ENCODE results near the gene GALNTL6. TPM values are rescaled to one million over a fixed set of nuclear protein-coding genes. Genes with fewer than 3 reads are reported as not detected.

Gene GALNTL6
- total and polyA plus RNA-seq, 2 of the 4 experiments (the other 2 are of a cell fraction) = under 0.01 TPM; not detected in 1

- no peak overlapping the region for H3K18ac ChIP-seq (ENCODE audit: low read depth, low read length)
- peaks cover 2% of the 10 kb centered on the region; the same call in 1 of the 2 replicates for H3K9me3 ChIP-seq (ENCODE audit: control insufficient read depth, insufficient read depth, low read length)
- ChIA-PET POLR2A (ENCODE audit: unreplicated experiment) (no interaction called here), CTCF (no interaction called here)
- BruUV-seq (replicated peaks) = no TSS peak
- H3K36me3 ChIP-seq (ENCODE audit: control insufficient read depth, insufficient read depth, low read length) = no peaks in the 10 kb centered on the region
- no peak overlapping the region for H2AK5ac ChIP-seq (ENCODE audit: low read depth, low read length)
- H2BK20ac ChIP-seq (ENCODE audit: low read depth, low read length) = no peak overlapping the region
- H3K9me1 ChIP-seq (ENCODE audit: insufficient read depth, low read length) = no peaks in the 10 kb centered on the region
- no peak overlapping the region for H2BK5ac ChIP-seq (ENCODE audit: low read depth, low read length, poor library complexity, severe bottlenecking)
- H3K4me2 ChIP-seq (ENCODE audit: low read depth, low read length) = no peak overlapping the region
- no peaks in the 10 kb centered on the region for H3K4me1 ChIP-seq (ENCODE audit: control insufficient read depth, insufficient read depth, low read length)
- 89% methylated on average over 1 of the region's 4 CpGs; no CpG with 5 or more reads in 1 of the 2 experiments for WGBS, 2 experiments (ENCODE audit: extremely low coverage in 2 of 2, insufficient read length in 1 of 2)
- H3K14ac ChIP-seq (replicated peaks; ENCODE audit: low read depth, low read length) = no peak overlapping the region
- no peak overlapping the region for H4K8ac ChIP-seq (ENCODE audit: low read depth in 2 of 2, low read length in 2 of 2)
- no peak overlapping the region for H4K91ac ChIP-seq (ENCODE audit: insufficient read depth, low read depth, low read length)
- H4K5ac ChIP-seq (ENCODE audit: low read depth, low read length) = no peak overlapping the region
- H2AK9ac ChIP-seq (replicated peaks; ENCODE audit: low read depth, low read length, poor library complexity) = no peak overlapping the region
- in situ Hi-C loops (cut with MboI; ENCODE audit: low sequenced_read_pairs) (no loop called here), intact Hi-C loops (cut with micrococcal nuclease) (loop anchor here (5.0 kb wide), 1 partner anchor 81 kb away; no protein-coding TSS in a partner anchor), dilution Hi-C loops (cut with HindIII; ENCODE audit: low sequenced_read_pairs, unreplicated experiment) (no loop called here)
- H3K9ac ChIP-seq (ENCODE audit: low read depth, low read length) = no peak overlapping the region
- no peak overlapping the region for H3K4me3 ChIP-seq (ENCODE audit: insufficient read depth, low read depth, low read length)
- no peak overlapping the region for H3K23ac ChIP-seq (ENCODE audit: low read depth, low read length)
- no peaks in the 10 kb centered on the region for H3K79me1 ChIP-seq (ENCODE audit: low read depth in 1 of 2, low read length in 2 of 2)
- no peaks in the 10 kb centered on the region for H4K20me1 ChIP-seq (ENCODE audit: insufficient read depth, low read length)
- H3K56ac ChIP-seq (ENCODE audit: extremely low read depth, insufficient read depth, low read length) = no peak overlapping the region
- H3K27me3 ChIP-seq (ENCODE audit: control insufficient read depth, insufficient read depth, low read length) = no peaks in the 10 kb centered on the region
- H2BK120ac ChIP-seq (ENCODE audit: low read depth, low read length) = no peak overlapping the region
- no peak overlapping the region for H3K4ac ChIP-seq (ENCODE audit: low read depth, low read length)
- no peak overlapping the region for H2BK15ac ChIP-seq (ENCODE audit: low read depth, low read length)
- no peak overlapping the region for H2AFZ ChIP-seq (replicated peaks; ENCODE audit: low read length, poor library complexity)
- no peak overlapping the region for H3K27ac ChIP-seq (ENCODE audit: insufficient read depth, low read length)
- no peak for TF ChIP-seq USF2 (IDR thresholded peaks at IDR 0.05; ENCODE audit: low read depth, low read length)
- no peak for TF ChIP-seq MAZ (IDR thresholded peaks at IDR 0.05; ENCODE audit: borderline replicate concordance, low read depth, low read length)
- no peak for TF ChIP-seq RAD21 (IDR thresholded peaks at IDR 0.05; ENCODE audit: low read length)
- TF ChIP-seq ELK1 (IDR thresholded peaks at IDR 0.05; ENCODE audit: borderline replicate concordance, low read depth, low read length) = no peak
- TF ChIP-seq NFE2L2 (IDR thresholded peaks at IDR 0.05; ENCODE audit: low read depth, low read length) = no peak
- no peak for TF ChIP-seq RCOR1 (IDR thresholded peaks at IDR 0.05; ENCODE audit: insufficient replicate concordance, low read length)
- TF ChIP-seq MAFK (IDR thresholded peaks at IDR 0.05; ENCODE audit: low read depth, low read length) = no peak
- no peak for TF ChIP-seq POLR2A (IDR thresholded peaks at IDR 0.05; ENCODE audit: low read depth, low read length)
- no peak for TF ChIP-seq CHD1 (IDR thresholded peaks at IDR 0.05; ENCODE audit: low read depth, low read length)
- ATAC-seq (ENCODE audit: low read depth) = no peak
- DNase-seq = no peak
Observed at GRCh38 chr4:171956678-171957077, 143.5 kb downstream of the GALNTL6 start.
